Measurements from ENCODE around the gene MYOG. TPM values are rescaled to one million over a fixed set of nuclear protein-coding genes. Genes with fewer than 3 reads are reported as not detected.

The MYOG gene
- total and polyA plus RNA-seq, 2 of the 13 experiments (the other 11 are each of a cell fraction or from before 2014, with no cell fraction given) = not detected

- no peak for FAIRE-seq
- no peaks in the 10 kb centered on the region for H3K4me1 ChIP-seq (ENCODE audit: insufficient read depth, low read length)
- no peak overlapping the region for H2AFZ ChIP-seq (ENCODE audit: low read length)
- intact Hi-C loops (cut with micrococcal nuclease; ENCODE audit: unreplicated experiment) (no loop called here), in situ Hi-C loops (cut with HindIII; ENCODE audit: extremely low pct_ligation_motif_present, low pct_unique_long_range_greater_than_20kb) (no loop called here)
- no peaks in the 10 kb centered on the region for H3K79me2 ChIP-seq (ENCODE audit: insufficient read depth, low read length)
- WGBS (ENCODE audit: low lambda C conversion rate) = 13% methylated on average over 11 of the region's 11 CpGs
- no peak for ATAC-seq
- H3K36me3 ChIP-seq (replicated peaks in 1 of 2; ENCODE audit: control insufficient read depth in 1 of 2, insufficient read depth in 2 of 2, low read length in 2 of 2) = no peaks in the 10 kb centered on the region
- CTCF ChIA-PET (ENCODE audit: low intra/inter-chr PET ratio, low total read pairs) = no interaction called here
- no peak overlapping the region for H3K4me3 ChIP-seq (replicated peaks in 1 of 3; ENCODE audit: insufficient read depth in 1 of 3, low read depth in 2 of 3, low read length in 3 of 3)
- BruUV-seq (replicated peaks) = no TSS peak
- H3K9ac ChIP-seq (ENCODE audit: insufficient read depth, low read depth, low read length) = no peak overlapping the region
- peaks cover 1 to 15% of the 10 kb centered on the region in 2 experiments; a peak in 3 of 5 replicates for H3K27me3 ChIP-seq (ENCODE audit: control insufficient read depth in 1 of 2, insufficient read depth in 2 of 2, low read length in 2 of 2)
- no peaks in the 10 kb centered on the region for H4K20me1 ChIP-seq (ENCODE audit: insufficient read depth, low read length)
- H3K4me2 ChIP-seq (ENCODE audit: low read depth, low read length) = no peak overlapping the region
- no peaks in the 10 kb centered on the region for H3K9me3 ChIP-seq (ENCODE audit: low read length)
- H3K27ac ChIP-seq (ENCODE audit: extremely low read length, insufficient read depth, low read length) = no peak overlapping the region
- POLR2A ChIA-PET = no interaction called here
- no peak for DNase-seq (ENCODE audit: low spot score)
- TF ChIP-seq SNAPC4 (CRISPR knock-in tag; IDR thresholded peaks at IDR 0.05) = no peak
- no peak for TF ChIP-seq ZNF563 (CRISPR knock-in tag; IDR thresholded peaks at IDR 0.05)
- TF ChIP-seq MXD1 (CRISPR knock-in tag; IDR thresholded peaks at IDR 0.05) = no peak
- no peak for TF ChIP-seq ZNF879 (CRISPR knock-in tag; IDR thresholded peaks at IDR 0.05)
- TF ChIP-seq TEF (CRISPR knock-in tag; IDR thresholded peaks at IDR 0.05) = no peak
- no peak for TF ChIP-seq PRDM4 (CRISPR knock-in tag; IDR thresholded peaks at IDR 0.05; ENCODE audit: borderline replicate concordance)
- no peak for TF ChIP-seq ZGPAT (CRISPR knock-in tag; IDR thresholded peaks at IDR 0.05)
- TF ChIP-seq ZNF552 (CRISPR knock-in tag; IDR thresholded peaks at IDR 0.05; ENCODE audit: borderline replicate concordance) = no peak
- TF ChIP-seq RCOR2 (CRISPR knock-in tag; IDR thresholded peaks at IDR 0.05) = no peak
- TF ChIP-seq ZFYVE20 (CRISPR knock-in tag; IDR thresholded peaks at IDR 0.05; ENCODE audit: borderline replicate concordance, low read depth) = no peak
- TF ChIP-seq PTBP1 (IDR thresholded peaks at IDR 0.05; ENCODE audit: low read depth, low read length, poor library complexity, severe bottlenecking) = no peak
- TF ChIP-seq U2AF1 (optimal IDR thresholded peaks at IDR 0.05; ENCODE audit: low read depth, low read length) = no peak
- no peak for TF ChIP-seq NFATC3 (CRISPR knock-in tag; IDR thresholded peaks at IDR 0.05)
These were observed 35.6 kb upstream of the MYOG start for GRCh38 chr1:203121186-203122015.
